H54 (cell line): ENCODE data around the gene NRIP2.

ENCODE experiments used
- DNase-seq: peaks from one replicate; pipeline ENCODE4 v3.0.0; 2011; ENCODE audit warnings: low spot score, mixed read lengths; ENCODE audit not compliant: insufficient read length
- FAIRE-seq: peaks from 3 replicates; lab custom pipeline; 2011; peaks lifted over from hg19 to GRCh38; lab: Jason Lieb, UNC
- POLR2A ChIP-seq: IDR thresholded peaks from 2 replicates; pipeline ENCODE4 v1.6.1; 2011; ENCODE audit warnings: low read depth, mild to moderate bottlenecking, low read length

The NRIP2 gene

DNA sequence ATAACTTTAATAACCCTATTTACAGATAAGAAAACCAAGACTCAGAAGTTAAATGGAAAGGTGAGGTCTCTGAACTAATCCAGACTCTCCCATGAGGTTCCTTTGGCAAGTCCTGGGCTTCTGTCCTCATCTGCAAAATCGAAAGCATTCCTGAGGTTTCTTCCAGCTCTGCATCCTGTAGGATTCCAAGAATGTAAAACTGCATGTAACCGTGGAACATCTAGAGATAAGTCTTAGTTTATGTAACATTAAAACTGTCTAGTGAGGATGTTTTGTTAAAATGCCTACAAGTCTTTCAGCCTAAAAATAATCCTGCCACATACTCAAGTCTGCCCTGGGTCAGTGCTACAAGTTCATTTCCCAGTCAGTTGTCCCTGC lies 29.7 kb downstream of the NRIP2 start:
- DNase-seq (no peak), FAIRE-seq (no peak)
- no peak for TF ChIP-seq POLR2A

GRCh38 chr12:2804393-2805142 lies 30.3 kb downstream of the NRIP2 start:
- no peak for DNase-seq
- no peak for FAIRE-seq

DNA sequence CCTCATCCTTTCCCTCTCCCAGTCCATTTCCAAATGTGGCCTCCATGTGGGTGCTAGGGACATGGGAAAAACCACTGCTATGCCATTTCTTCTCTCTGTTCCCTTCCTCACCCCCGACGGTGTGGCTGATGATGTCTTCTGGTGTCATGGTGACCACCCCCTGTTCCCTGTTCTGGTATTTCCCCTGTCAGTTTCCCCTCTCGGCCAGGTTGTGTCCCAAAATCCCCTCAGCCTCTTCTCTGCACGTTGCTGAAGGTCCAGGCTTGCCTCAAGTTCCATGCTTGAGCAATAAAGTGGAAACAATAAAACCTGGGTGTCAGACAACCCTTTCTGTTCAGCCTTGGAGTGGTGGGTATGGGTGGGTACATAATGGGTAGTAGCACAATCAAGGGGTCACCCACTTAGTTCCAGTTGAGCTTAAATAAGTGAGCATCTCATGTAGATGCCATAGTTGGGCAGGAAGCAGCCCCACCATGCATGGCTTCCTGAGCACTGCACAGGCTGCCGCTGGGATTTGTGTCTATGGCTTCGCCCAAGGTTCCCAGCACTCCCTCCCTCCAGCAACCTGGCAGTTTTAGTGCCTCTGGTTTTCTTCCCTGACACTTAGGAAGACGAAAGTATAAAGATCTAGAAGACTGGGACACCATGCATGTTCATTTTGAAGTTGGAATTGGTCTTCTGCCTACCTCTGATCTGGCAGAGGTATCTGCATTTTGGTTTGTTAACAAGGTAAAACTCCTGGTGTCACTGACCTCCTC lies 31.0 kb downstream of the NRIP2 start:
- DNase-seq, result no peak
- FAIRE-seq, result no peak
- TF ChIP-seq POLR2A, result no peak

More at GRCh38 chr12:2804393-2805142, 30.3 kb downstream of the NRIP2 start:
- no peak for TF ChIP-seq POLR2A

DNA sequence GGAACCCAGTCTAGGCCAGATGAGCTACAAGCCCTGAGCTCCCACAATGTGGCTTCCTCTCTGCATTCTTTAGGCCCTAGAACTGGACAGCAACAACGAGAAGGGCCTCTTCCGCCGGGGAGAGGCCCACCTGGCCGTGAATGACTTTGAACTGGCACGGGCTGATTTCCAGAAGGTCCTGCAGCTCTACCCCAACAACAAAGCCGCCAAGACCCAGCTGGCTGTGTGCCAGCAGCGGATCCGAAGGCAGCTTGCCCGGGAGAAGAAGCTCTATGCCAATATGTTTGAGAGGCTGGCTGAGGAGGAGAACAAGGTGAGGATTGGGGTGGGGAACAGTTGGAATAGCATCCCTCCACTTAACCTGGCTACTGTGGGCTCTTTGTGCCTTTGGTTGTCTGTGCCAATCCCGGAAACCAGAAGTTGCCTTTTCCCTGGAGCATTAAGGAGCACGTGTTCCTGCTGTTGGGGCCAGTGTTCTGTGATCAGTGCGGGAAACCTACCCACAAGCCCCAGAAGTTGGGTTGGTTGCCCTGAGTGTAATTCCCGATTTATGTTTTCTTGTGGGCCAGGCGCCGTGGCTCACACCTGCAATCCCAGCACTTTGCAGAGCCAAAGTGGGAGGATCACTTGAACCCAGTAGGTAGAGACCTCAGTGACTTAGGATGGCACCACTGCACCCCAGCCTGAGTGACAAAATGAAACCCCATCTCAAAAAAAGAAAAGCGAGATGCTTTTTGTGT lies 33.6 kb downstream of the NRIP2 start:
- FAIRE-seq, result no peak
- DNase-seq, result no peak
- TF ChIP-seq POLR2A, result no peak

DNA sequence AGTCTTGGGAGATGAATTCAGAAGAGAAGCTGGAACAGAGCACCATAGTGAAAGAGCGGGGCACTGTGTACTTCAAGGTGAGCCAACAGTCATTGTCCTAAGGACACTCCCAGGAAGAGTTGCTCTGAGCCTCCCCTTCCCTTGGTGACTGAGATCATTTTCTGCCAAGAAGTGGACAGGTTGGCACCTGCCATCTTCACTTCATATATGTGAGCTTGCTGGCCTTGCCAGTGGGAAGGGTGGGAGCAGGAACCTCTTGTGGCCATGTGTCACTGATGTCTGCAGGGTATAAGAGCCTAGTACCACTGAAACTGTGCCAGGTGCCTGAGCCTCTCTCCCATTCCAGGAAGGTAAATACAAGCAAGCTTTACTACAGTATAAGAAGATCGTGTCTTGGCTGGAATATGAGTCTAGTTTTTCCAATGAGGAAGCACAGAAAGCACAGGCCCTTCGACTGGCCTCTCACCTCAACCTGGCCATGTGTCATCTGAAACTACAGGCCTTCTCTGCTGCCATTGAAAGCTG lies 34.7 kb downstream of the NRIP2 start:
- FAIRE-seq (no peak), DNase-seq (no peak)

GRCh38 chr12:2797721-2798418 lies 37.0 kb downstream of the NRIP2 start:
- DNase-seq (no peak), FAIRE-seq (no peak)
- TF ChIP-seq POLR2A, result no peak

More for the DNA sequence above, 34.7 kb downstream of the NRIP2 start:
- TF ChIP-seq POLR2A, result no peak

DNA sequence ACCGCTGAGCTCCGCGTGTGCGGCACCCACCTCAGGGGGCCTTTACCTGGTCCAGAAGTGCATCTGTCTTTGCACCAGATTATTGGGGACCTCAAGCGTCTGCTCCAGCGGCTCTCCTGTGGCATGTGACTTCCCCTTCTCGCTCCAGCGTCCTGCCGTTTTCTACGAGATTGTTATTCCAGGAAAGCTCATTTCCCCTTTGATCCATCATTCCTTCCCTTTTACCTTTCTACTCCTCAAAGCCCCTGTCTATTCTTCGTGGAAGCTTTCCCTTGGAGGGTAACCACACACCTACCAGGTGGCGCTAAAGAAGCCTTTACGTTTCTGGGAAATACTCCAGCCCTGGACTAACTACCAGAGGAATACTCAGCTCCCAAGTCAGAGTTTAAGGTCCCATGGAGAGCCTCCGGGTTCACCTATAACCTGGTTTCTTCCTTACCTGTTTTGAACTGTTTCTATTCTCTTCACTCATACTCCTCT lies 38.6 kb downstream of the NRIP2 start:
- DNase-seq (peak; percentile 25), FAIRE-seq (no peak)
- no peak for TF ChIP-seq POLR2A

DNA sequence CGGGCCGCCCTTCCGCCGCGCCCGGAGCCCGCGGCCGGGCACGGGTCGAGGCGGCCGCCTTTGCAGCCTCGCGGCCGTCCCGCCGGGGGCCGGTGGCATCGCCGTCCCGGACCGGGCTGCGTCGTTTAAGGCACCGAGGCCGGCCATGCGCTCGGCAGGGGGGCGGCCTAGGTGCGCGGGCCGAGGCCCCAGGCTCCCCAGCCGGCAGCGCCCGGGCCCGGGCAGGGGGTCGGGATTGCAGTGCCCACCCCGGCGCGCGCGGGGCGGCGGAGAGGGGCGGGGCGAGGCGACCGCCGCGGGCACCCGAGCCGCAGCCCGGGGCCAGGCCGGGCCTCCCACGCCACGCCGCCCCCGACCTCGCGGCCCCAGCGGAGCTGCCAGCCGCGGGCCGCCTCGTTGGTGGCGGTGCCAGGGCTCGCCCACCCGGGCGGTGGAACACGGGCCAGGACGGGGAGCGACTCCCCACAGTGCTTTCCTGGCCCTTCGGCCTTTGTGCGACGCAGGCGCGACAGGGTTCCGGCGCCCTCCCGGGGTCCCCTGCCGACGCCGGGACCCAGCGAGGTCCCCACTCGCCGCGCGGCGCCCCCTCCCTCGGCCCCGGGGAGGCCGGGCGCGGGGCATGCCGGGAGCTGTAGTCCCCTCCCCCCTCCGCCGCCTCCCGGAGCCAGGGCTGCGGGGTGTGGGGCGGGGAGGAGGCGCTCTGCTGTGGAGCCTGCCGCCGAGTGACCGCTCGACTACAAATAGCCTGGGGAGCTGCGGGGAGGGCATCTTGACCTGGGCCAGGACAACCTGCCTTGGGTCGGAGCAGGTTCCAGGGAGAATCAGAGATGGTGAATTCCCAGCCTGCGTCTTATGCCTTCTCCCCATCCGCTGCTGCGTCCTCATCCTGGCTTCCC lies 39.3 kb downstream of the NRIP2 start:
- peak; percentile 64; the same call in 1 of the 2 replicates for TF ChIP-seq POLR2A
- no peak for FAIRE-seq
- peak; percentile 81 for DNase-seq

- FAIRE-seq, result no peak
- peak; percentile 97 for DNase-seq
- peak; percentile 95 for TF ChIP-seq POLR2A
These were observed 40.0 kb downstream of the NRIP2 start, which contains the start of gene FKBP4 for GRCh38 chr12:2794736-2795289. TSS of gene FKBP4 (plus strand) at chr12:2794970. CDS start at chr12:2795140, 170 bp downstream.

GRCh38 chr12:2794191-2794735 lies 40.6 kb downstream of the NRIP2 start:
- no peak for DNase-seq
- FAIRE-seq, result no peak
- no peak for TF ChIP-seq POLR2A

DNA sequence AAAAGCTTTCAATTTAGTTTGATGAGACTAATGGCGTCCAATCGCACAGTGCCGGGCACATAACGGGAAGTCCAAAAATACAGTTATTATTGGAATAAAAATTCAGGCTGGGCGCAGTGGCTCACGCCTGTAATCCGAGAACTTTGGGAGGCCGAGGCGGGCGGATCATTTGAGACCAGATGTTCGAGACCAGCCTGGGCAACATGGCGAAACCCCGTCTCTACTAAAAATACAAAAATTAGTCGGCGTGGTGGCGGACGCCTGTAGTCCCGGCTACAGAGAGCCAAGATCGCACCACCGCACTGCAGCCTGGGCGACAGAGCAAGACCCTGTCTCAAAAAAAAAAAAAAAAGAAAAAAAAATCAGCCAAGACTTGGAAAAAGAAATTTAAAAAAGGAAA lies 41.3 kb downstream of the NRIP2 start:
- no peak for TF ChIP-seq POLR2A
- no peak for DNase-seq

More for the DNA sequence above, 41.3 kb downstream of the NRIP2 start:
- no peak for FAIRE-seq
